ENCODE results near the gene HHIP. TPM values are rescaled to one million over a fixed set of nuclear protein-coding genes. Genes with fewer than 3 reads are reported as not detected.
A peak's percentile ranks its signal among the peaks of the same experiment; 100 is the strongest.

The HHIP gene
- total and polyA plus RNA-seq, 2 donors (not counting 1 experiment from before 2014, with no cell fraction given): under 0.01 to 0.59 TPM

DNA sequence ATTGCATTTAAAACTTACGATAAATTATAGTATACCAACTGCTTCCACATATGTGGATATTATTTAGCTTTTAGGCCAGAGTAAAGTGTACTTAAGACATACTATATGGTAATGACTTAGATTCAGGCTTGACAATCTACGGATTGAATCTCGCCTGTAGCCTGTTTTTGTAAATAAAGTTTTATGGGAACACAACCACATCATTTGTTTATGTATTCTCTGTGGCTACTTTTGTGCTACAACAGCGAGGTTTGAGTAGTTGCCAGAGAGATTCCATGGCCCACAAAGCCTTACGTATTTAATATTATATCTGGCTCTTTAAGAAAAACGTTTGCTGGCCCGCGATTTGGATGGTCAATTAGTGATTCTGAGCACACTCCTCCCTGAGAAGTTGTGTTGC, 37.6 kb downstream of the HHIP start:
- Histone ChIP-seq H3K4me2 (ENCODE audit: extremely low read depth, insufficient read depth, low read length) (no peak overlapping the region), H3K4me1 (ENCODE audit: control insufficient read depth, extremely low read depth, insufficient read depth, low read length) (no peaks in the 10 kb centered on the region), H3K27ac (ENCODE audit: insufficient read depth, low read length) (no peak overlapping the region), H2AFZ (ENCODE audit: low read length) (no peak overlapping the region), H4K20me1 (ENCODE audit: control insufficient read depth, extremely low read depth, insufficient read depth, low read length) (no peaks in the 10 kb centered on the region), H3K9ac (ENCODE audit: insufficient read depth, low read length) (no peak overlapping the region), H3K27me3 (ENCODE audit: control insufficient read depth, insufficient read depth, low read length) (no peaks in the 10 kb centered on the region), H3K4me3 (replicated peaks in 1 of 4; ENCODE audit: control extremely low read depth in 1 of 4, insufficient read depth in 1 of 4, low read depth in 3 of 4, low read length in 4 of 4) (no peak overlapping the region), H3K79me2 (ENCODE audit: control insufficient read depth, insufficient read depth, low read length) (no peaks in the 10 kb centered on the region), H3K36me3 (ENCODE audit: control insufficient read depth, insufficient read depth, low read length) (no peaks in the 10 kb centered on the region), H3K9me3 (ENCODE audit: control insufficient read depth, insufficient read depth, low read depth, low read length) (no peaks in the 10 kb centered on the region)
- no peak for TF ChIP-seq EZH2 (IDR thresholded peaks at IDR 0.05; ENCODE audit: low read length, missing control alignments)
- TF ChIP-seq, protein P1, sequence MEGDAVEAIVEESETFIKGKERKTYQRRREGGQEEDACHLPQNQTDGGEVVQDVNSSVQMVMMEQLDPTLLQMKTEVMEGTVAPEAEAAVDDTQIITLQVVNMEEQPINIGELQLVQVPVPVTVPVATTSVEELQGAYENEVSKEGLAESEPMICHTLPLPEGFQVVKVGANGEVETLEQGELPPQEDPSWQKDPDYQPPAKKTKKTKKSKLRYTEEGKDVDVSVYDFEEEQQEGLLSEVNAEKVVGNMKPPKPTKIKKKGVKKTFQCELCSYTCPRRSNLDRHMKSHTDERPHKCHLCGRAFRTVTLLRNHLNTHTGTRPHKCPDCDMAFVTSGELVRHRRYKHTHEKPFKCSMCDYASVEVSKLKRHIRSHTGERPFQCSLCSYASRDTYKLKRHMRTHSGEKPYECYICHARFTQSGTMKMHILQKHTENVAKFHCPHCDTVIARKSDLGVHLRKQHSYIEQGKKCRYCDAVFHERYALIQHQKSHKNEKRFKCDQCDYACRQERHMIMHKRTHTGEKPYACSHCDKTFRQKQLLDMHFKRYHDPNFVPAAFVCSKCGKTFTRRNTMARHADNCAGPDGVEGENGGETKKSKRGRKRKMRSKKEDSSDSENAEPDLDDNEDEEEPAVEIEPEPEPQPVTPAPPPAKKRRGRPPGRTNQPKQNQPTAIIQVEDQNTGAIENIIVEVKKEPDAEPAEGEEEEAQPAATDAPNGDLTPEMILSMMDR (conservative IDR thresholded peaks at IDR 0.05 in 1 of 2, IDR thresholded peaks at IDR 0.05 in 1 of 2; ENCODE audit: low read depth in 1 of 2, low read length in 2 of 2): no peak
- no peak for DNase-seq (ENCODE audit: low read depth in 2 of 2)

DNA sequence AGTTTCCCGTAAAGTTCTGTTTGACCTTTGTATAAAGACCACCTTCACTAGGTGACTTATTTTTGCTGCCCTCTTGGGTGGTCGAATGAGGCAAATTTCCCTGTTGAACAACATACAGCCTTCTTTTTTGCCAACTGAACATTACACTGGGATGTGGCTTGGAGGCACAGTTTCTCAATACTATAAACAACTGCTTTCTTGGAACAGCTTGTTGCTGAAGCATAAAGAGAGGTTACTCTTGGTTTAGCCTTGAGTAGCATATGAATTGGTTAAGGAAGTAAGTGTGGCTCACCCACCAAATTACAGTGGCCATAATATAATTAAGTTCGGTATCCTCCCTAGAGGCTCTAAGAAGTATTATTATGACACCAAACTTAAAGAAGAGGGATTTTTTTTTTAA, 40.0 kb downstream of the HHIP start:
- Histone ChIP-seq H3K4me2 (ENCODE audit: extremely low read depth, insufficient read depth, low read length) (no peak overlapping the region), H4K20me1 (ENCODE audit: control insufficient read depth, extremely low read depth, insufficient read depth, low read length) (no peaks in the 10 kb centered on the region), H3K79me2 (ENCODE audit: control insufficient read depth, insufficient read depth, low read length) (no peaks in the 10 kb centered on the region), H2AFZ (ENCODE audit: low read length) (no peak overlapping the region), H3K27ac (ENCODE audit: insufficient read depth, low read length) (no peak overlapping the region), H3K4me1 (ENCODE audit: control insufficient read depth, extremely low read depth, insufficient read depth, low read length) (no peaks in the 10 kb centered on the region), H3K9me3 (ENCODE audit: control insufficient read depth, insufficient read depth, low read depth, low read length) (no peaks in the 10 kb centered on the region), H3K9ac (ENCODE audit: insufficient read depth, low read length) (no peak overlapping the region), H3K36me3 (ENCODE audit: control insufficient read depth, insufficient read depth, low read length) (no peaks in the 10 kb centered on the region), H3K4me3 (replicated peaks in 1 of 4; ENCODE audit: control extremely low read depth in 1 of 4, insufficient read depth in 1 of 4, low read depth in 3 of 4, low read length in 4 of 4) (no peak overlapping the region), H3K27me3 (ENCODE audit: control insufficient read depth, insufficient read depth, low read length) (no peaks in the 10 kb centered on the region)
- TF ChIP-seq EZH2 (IDR thresholded peaks at IDR 0.05; ENCODE audit: low read length, missing control alignments): no peak
- TF ChIP-seq, protein P1 (conservative IDR thresholded peaks at IDR 0.05 in 1 of 2, IDR thresholded peaks at IDR 0.05 in 1 of 2; ENCODE audit: low read depth in 1 of 2, low read length in 2 of 2): no peak
- DNase-seq (ENCODE audit: low read depth in 2 of 2): peak in 1 of 2 donors; percentile 73

DNA sequence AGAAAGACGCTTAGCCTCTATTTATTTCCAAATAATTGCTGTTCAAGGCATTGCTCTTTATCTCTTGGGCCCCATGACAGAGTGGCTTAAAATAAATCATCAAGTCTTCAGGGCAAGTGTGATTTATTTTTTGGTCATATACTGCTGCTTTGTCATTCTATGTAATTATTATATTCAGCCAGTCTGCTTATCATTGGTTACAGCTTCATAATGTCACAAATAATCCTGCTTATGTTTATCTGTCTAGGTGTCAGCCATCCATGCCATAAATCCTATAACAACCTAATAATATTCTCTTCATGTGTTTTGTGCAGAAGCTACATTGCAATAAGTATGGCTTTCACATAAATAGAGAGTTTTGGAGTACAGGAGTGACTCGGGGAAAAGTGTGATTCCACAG, 41.0 kb downstream of the HHIP start:
- Histone ChIP-seq H2AFZ (ENCODE audit: low read length) (no peak overlapping the region), H3K27me3 (ENCODE audit: control insufficient read depth, insufficient read depth, low read length) (no peaks in the 10 kb centered on the region), H3K4me2 (ENCODE audit: extremely low read depth, insufficient read depth, low read length) (no peak overlapping the region), H3K4me3 (replicated peaks in 1 of 4; ENCODE audit: control extremely low read depth in 1 of 4, insufficient read depth in 1 of 4, low read depth in 3 of 4, low read length in 4 of 4) (no peak overlapping the region), H3K9me3 (ENCODE audit: control insufficient read depth, insufficient read depth, low read depth, low read length) (no peaks in the 10 kb centered on the region), H3K27ac (ENCODE audit: insufficient read depth, low read length) (no peak overlapping the region), H3K9ac (ENCODE audit: insufficient read depth, low read length) (no peak overlapping the region), H3K79me2 (ENCODE audit: control insufficient read depth, insufficient read depth, low read length) (no peaks in the 10 kb centered on the region), H3K36me3 (ENCODE audit: control insufficient read depth, insufficient read depth, low read length) (no peaks in the 10 kb centered on the region), H4K20me1 (ENCODE audit: control insufficient read depth, extremely low read depth, insufficient read depth, low read length) (no peaks in the 10 kb centered on the region), H3K4me1 (ENCODE audit: control insufficient read depth, extremely low read depth, insufficient read depth, low read length) (no peaks in the 10 kb centered on the region)
- no peak for TF ChIP-seq EZH2 (IDR thresholded peaks at IDR 0.05; ENCODE audit: low read length, missing control alignments)
- TF ChIP-seq, protein P1 (conservative IDR thresholded peaks at IDR 0.05 in 1 of 2, IDR thresholded peaks at IDR 0.05 in 1 of 2; ENCODE audit: low read depth in 1 of 2, low read length in 2 of 2): no peak
- no peak for DNase-seq (ENCODE audit: low read depth in 2 of 2)
